HG03342 (cell line): ENCODE results near the gene DOCK1.

Source experiments
- ATAC-seq: cut with Tn5 transposase; IDR thresholded peaks from one replicate; pipeline ENCODE4 v1.9.1; 2021; ENCODE audit warnings: mild to moderate bottlenecking, moderate library complexity; ENCODE audit not compliant: unreplicated experiment

Gene DOCK1

DNA sequence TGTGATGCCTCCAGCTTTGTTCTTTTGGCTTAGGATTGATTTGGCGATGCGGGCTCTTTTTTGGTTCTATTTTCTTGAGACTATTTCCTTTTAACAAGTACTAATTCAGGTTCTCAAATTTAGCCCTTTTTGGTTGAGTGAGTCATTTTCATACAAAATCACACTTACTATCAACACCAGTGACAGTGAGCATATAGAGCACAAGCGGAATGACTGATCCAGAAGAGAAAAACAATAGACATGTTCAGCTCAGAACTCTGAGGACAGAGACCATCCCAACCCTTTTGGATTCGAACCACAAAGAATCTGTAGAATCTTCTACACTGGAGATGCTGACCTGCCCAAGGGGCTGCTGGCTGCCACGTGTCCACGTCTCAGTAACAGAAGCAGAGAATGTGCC lies 347.6 kb downstream of the DOCK1 start:
- no peak for ATAC-seq

DNA sequence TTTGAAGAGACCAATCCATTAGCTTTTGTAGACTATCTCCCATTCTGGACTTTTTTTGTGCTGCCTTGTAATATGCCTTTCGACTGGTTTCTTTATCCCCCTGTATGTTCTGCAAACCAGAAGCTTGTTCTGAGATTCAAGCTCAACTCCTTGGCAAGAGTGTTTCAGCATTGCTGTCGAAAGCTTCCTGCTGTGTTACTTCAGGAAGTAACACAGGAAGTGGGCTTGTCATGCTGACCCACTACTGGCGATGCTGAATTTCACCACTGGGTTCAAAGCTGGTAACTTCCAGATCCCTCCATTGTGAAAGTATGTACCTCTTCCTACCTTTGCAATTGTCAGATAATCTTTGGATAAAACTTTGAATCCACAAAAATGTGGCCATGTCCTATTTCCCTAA lies 349.0 kb downstream of the DOCK1 start:
- ATAC-seq: no peak

DNA sequence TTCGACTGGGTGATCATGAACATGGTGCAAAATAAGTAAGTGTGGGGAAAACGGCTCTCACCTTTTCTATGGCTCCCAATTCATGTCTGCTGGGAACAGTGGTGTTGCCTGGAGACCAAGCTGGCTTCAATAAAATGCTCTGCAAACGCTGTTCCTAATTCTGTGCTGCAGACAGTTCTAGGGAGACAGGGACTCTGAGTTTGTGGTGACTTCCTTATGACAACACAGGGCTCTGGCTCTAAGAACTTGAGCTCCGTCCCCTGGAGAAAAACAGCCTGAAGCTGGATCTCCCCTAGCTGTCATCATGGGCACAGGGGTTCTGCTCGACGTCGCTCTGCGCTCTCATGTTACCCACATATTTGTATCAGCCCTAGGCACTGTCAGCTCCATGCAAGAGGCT lies 352.2 kb downstream of the DOCK1 start:
- ATAC-seq: no peak

DNA sequence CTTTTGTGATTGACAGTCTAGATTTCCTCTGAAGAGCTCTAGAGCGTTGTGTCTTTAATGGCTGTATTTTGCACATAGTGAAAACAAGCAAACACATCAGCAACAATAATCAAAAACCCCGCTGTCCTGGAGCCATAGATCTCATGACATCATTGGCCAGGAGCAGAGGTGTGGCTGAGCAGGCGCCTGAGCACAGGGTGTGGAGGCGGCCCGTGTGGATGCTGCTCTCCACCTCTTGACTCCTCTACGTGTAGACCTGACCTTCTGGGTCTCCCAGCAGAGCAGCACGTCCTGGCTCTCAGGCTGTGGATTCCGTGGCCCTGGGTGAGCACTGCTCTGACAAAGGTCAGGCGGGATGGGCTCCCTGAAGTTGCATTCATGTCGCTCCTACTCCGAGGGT lies 354.1 kb downstream of the DOCK1 start:
- no peak for ATAC-seq

DNA sequence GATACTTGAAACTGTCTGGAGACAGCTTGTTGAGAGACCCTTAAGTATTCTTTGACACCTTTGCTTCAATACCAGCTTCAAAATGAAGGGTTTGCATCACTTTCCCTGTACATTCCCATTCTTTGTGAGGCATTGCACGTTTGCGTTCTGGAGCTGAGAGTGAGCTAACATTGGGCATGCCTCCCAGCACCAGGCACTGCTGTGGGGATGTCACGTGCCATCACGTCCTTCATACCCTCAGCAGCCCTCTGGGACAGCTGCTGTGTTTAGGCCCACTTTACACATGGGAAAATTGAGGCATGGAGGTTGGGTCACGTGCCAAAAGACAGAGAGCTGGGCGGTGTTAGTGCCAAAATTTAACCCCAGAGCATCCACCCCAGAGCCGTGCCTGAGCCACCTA lies 357.4 kb downstream of the DOCK1 start:
- no peak for ATAC-seq

DNA sequence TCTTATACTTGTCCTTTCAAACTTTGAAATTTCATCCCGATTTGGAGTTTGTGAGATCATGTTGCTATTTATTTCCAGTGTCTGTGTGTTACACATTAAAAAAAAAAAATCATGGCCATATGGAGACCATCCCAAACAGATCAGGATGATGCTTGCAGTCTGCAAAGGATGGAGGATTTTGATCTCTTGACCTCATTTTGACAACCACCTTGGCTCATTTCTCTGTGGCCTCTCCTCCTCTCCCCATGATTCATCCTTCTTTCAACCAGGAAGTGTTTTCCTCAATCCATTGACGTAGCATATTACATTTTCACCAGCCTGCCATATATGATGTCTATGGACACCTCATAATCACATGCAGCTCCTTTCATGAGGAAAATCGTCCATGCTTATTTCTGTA lies 360.1 kb downstream of the DOCK1 start:
- ATAC-seq: no peak

DNA sequence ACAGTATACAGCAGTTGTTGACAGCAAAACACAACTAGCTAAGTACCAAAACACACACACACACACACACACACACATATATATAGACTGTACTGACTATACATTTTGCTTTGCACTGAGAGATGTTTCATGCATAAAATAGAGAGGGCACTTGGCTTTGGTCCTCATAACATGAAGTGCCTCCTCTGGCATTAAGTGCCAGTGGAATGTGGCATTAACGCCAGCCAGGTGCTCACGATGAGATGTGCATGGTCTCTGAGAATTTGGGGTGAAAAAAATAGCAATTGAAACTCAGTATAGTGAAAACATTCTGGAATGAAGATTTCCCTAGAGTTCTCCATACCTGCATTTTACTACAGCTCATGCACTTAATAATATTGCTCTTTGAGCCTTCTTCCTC lies 361.2 kb downstream of the DOCK1 start:
- ATAC-seq: no peak

DNA sequence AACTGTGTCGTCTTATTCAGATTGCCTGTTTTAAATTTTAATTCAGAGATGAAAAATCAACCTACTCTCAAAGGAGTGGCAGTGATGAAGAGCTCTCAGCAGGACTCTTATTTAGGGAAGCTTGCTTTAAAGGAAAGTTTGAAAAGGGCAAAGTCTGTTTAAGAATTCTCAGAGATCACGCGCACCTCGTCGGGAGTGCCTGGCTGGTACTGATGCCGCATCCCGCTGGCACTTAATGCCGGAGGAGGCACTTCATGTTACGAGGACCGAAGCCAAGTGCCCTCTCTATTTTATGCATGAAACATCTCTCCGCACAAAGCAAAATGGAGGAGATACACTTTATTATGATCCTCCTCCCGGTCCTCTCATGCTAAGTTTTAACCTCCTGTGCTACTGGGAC lies 362.2 kb downstream of the DOCK1 start:
- no peak for ATAC-seq

DNA sequence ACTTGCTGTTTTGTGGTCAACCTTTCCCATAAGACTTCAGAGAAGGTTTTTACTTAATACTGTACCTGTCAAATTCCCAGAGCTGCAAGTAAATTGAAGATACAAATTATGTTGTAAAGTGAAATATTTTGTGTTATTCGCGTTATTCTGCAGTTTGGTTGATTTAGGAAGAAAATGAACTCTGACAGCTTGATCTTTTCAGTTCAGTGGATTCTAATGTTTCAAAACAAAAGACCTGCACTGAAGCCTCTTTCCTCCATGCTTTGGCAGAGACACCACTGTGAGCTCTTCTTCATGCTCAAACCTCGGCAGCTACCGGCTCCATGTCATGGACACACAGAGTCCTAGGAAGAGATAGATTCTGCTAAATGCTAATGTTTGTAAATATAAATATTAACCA lies 366.8 kb downstream of the DOCK1 start:
- ATAC-seq: no peak

DNA sequence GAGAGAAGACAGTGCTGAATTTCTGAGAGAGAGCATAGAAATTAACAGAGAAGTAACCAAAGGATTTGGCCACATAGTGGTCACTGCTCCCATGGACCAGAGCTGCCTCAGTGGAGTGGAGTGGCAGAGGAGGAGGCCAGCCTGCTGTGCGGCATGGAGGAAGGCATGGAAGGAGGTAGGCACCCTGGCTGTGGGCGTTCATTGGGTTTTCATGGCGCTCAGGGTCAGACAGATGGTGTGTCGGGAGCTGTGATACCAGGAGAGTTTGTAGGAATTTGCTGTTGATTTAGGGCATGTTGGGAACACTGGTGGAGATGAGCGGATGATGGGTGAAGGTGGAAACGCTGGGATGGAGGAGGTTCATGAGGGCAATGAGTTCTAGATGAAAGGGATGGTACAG lies 370.0 kb downstream of the DOCK1 start:
- ATAC-seq: no peak

DNA sequence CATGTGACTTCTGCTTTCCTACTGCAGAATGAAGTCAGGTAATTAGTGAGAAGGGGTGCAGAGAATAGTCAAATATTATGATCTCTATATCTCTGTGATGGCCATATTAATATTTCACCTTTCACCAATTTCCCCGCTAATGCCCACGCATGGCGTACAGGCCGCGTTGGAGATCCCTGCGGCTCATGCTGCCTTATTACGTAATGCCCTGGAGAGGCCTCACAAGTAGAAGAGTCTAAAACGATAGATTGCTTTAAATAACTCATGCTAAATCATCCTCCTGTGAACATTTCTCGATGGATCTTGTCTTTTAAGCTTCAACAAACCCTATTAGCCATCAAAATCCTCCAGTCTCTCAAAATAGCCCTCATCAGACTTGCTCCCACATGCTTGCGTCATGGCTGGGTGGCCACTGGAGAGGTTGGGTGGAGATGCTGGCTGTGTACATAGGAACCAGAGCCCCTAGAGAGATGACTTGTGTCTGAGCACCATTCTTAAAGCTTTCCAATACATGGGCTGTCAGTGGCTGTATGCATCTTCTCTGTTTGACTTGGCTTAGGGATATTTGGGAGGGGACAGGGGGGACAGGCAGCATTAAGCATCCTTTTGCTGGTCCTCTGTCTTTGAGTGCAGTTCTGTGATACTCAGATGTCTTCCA lies 370.7 kb downstream of the DOCK1 start:
- no peak for ATAC-seq

DNA sequence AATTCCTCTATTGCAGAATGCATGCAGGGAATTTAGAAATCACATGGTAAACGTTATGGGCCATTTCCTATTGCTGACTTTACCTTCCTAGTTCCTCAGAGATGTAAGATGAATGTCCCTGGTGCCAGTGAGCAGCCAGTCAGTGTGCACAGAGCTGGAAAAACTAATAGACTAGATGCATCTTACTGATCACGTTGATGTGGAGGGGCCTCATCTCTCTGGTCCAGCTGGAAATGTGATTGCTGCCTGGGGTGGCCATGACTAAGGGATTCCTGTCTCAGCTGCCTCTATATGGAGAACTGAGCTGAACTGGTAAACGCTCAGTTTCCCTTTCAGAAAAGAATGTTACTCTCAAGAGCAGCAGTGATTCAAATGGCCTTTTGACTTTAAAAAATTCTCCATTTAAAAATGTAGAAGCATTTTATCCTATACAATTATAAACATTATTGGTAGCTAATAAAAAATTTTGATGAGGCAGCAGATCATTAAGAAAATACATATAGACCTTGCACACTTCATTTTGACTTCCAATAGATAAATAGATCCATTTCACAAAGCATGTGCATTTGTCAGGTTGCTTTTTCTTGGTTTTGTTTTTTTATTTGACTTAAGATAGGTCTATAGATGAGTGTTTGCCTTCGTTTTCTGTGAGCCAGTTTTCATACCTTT lies 371.7 kb downstream of the DOCK1 start:
- ATAC-seq: no peak

DNA sequence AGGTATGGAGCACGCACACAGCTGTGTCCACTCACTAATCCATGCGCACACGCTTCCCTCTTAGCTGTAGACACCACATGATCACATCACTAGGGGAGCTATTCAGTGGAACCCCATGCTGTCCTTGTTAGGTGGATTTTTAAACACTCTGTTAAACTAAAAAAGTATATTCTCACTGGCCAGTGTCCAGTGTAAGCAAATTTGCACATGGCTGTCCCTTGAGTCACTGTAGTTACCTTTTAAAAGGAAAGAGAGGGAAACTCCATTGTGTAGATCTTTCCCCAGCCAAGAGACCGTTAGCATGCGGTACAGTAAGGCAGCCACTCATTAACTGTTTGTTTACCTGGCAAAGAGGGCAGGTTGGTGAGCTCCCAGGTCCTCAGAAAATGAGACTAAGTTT lies 372.8 kb downstream of the DOCK1 start:
- no peak for ATAC-seq

DNA sequence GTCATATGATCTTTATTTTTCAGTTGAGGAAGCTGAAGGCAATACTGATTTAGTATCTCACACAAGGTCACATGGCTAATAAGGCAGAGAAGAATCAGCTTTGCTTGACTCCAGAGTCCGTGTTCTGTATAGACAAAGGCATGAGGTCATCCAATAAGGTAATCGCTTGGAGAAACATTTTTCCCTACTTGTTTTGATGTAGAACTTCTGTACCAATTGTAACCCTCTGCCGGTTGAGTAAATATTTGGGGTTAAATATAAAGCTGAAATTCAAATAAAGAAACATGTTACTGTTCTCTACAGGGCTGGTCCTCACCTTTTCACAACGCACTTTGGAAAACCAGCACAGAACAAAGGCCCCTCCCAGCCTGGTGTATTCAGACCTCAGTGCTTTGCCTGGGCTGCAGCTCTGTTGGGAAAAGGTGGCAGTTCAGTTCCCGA lies 374.1 kb downstream of the DOCK1 start:
- no peak for ATAC-seq

DNA sequence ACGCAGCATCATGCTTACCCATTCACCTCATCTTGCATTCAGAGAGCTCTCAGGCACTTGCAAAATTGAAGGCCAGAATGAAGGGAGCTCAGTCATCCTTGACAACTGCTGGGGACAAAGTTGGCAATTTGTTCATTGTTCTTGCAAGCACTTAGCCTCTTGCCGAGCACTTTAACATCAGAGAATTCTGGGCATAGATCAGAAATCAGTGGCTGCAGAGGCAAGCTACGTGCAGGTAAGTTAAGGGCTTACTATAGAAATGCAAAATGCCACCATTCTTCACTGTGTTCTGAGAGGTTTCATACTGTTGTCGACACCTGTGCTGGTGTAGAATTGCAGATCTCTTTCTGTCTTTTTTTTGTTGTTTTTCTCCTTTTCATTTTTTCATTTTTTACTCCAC lies 375.2 kb downstream of the DOCK1 start:
- no peak for ATAC-seq

DNA sequence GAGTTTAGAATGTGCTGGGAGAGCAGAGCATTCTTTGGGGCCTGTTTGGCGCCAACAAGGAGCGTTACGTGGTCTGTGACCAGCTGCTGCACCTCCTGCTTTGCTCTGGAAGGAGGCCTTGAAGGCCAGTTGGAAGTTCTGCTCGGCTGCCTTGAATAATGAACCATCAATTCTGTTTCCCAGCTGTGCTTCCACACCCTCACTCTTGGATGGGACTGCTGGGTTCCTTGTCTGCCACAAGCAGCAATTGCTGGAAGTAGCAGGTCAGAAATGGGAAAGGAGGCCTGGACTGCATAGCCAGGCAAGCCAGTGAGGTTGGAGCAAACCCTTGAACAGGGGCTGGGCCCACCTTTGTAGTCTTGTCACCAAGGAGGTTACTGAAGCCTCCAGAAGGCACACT lies 377.8 kb downstream of the DOCK1 start:
- ATAC-seq: no peak

DNA sequence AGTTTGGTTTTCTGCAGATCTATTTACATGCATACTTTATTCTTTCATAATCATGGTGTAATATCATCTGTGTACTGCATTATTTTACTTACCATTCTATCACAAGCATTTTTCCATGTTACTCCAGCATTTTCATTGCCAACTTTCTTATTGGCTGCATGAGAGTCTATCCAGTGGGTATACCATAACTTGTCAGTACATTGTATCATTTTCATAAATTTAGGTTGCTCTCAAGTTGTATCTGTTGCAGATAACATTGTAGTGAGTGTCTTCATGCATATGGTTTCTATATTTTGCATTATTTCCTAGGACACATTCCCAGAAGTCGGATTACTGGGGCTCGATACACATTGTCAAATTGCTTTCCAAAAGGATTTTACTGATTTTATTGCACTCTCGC lies 378.3 kb downstream of the DOCK1 start:
- no peak for ATAC-seq

DNA sequence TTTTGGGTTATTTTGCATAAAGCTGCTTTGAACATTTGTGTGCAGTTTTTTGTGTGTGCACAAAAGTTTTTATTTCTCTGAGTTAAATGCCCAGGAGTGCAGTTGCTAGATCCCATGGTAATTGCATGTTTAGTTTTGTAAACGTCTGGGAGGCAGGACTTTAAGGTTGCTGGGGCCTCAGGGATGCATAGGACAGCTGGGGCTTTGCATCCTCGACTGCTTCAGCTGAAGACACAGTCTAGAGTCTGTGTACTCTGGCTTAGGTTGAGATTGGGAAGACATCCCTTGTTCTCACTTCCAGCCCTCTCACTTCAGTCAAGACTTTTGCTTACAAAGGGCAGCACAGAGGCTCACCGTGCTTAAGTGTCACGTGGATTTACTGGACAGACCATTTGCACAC lies 385.6 kb downstream of the DOCK1 start:
- ATAC-seq: no peak

DNA sequence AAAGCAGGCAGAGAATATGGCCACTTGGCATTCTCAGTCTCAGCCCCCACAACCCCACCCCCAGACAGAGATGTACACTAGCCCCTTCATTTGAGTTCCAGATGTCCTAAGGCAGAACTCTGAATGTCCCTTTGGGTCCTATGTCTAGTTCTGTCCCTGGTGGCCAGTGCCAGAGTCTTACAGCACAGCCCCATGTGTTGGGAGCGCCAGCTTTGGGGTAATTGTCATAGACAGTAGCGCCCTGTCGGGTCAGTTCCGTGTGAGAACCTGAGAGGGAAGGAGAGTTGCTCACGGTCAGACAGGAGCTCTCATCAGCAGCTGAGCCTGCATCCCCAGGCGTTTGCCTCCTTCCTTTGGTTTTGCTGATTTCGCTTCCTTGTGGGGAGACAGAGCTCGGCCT lies 386.1 kb downstream of the DOCK1 start:
- ATAC-seq: no peak

DNA sequence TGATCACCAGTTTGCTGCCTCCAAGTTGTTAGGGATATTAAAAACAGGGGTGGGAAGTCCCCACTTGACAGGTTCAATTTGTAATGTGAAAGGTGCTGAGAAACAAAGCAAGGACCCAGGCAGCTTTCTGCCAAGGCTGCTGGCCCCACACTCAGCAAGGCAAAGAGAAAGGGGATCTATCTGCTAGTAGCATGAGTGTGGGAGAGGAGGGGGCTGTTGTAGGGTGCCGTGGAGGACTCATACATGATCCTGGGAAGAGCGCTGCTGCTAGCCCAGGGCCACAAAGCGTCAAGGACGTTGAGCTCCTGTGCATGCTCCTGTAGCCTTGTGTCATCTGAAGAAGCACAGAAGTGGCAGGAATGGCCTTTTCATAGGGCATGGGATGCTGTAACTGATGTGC lies 387.7 kb downstream of the DOCK1 start:
- no peak for ATAC-seq

DNA sequence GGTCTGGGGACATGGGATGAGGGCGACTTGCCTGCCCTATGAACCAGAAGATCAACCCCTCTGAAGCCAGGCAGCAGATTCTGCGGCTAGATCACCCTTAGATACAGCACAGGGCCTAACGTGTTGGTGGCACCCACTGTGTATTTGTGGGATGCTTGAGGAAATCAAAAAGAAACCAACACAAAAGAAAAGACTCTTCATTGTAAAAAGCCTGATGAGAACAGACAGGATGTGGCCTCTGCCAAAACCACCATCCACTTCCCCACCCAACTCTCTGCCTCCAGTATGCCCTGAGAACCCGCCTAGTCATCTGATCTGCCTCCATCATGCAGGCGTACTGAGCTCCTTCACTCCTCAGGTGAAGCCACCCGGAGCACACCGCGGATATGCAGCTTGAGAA lies 388.4 kb downstream of the DOCK1 start:
- ATAC-seq: no peak

DNA sequence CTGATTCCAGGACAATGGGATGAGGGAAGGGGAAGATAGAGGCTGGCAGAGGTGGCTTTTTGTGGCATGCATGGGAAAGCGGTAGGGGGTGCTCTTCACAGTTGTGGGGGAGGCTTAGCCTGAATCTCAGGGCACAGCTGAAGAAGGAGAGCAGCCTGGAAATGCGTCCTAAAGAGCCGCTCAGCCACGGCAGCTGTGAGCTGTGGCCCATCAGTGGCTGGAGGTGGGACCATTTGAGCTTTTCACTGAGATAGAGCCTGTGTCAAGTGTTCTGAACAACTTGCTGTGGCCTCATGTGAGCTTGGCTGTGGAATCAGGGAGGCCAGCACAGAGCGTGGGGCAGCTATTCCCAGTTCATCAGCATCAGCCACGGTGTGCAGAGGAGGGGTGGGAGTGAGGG lies 391.5 kb downstream of the DOCK1 start:
- no peak for ATAC-seq

DNA sequence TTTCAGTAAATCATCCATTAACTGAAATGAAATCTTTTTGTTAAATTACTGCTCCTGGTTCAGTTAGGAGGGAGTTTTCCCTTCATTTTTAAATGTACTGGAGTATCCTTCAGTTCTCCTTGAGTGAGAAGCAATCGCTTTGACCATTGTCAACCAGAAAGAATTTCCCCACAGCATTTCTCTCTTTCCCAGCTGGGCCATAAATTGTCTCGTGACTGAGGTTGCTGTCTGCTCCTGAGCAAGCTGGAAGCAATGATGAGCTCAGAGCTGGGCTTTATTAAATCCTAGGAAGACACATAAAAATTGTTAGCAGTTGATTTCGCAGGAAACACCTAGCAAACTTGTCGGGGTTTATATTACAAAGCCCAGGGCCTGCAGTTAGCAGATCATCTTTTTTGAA lies 393.2 kb downstream of the DOCK1 start:
- ATAC-seq: no peak
